GM12878 (cell line): ENCODE measurements around the gene GP9.

Experiments
- CEBPB ChIP-seq, 2 experiments: fragments of 150-350 bp in 1 of 2; IDR thresholded peaks; 2 replicates each; pipeline ENCODE4 v1.6.1; 2012 to 2014; ENCODE audit warnings: low read depth in 2 of 2, low read length in 2 of 2, borderline replicate concordance in 1 of 2, inconsistent platforms in 1 of 2
- POLR2A ChIP-seq: IDR thresholded peaks from 2 replicates; pipeline ENCODE4 v1.6.1; 2011; ENCODE audit warnings: low read depth, mild to moderate bottlenecking, low read length
- RAD21 ChIP-seq: IDR thresholded peaks from 2 replicates; pipeline ENCODE4 v1.6.1; 2011; ENCODE audit warnings: mild to moderate bottlenecking, low read depth, low read length, moderate library complexity; ENCODE audit not compliant: insufficient read depth
- TBL1XR1 ChIP-seq: IDR thresholded peaks from 2 replicates; pipeline ENCODE4 v1.6.1; 2012; ENCODE audit warnings: low read depth, low read length, improper control_type of control experiment
- YY1 ChIP-seq: IDR thresholded peaks from 2 replicates; pipeline ENCODE4 v1.6.1; 2011; ENCODE audit warnings: low read depth, mild to moderate bottlenecking, low read length
- ZBTB33 ChIP-seq: fragments of 450-650 bp; IDR thresholded peaks from 2 replicates; pipeline ENCODE4 v1.6.1; 2017; ENCODE audit warnings: mild to moderate bottlenecking
- TF ChIP-seq, protein P1 (sequence below): fragments of 450-650 bp; IDR thresholded peaks from 2 replicates; pipeline ENCODE4 v1.6.1; 2017; ENCODE audit warnings: mild to moderate bottlenecking, moderate library complexity
- TF ChIP-seq, protein P2 (sequence below), 3 experiments: IDR thresholded peaks in 2 of 3; conservative IDR thresholded peaks in 1 of 3; 2 replicates each; pipeline ENCODE4 v1.5.1; 2011; ENCODE audit warnings: low read depth in 3 of 3, low read length in 3 of 3, mild to moderate bottlenecking in 3 of 3, control low read depth in 2 of 3, moderate library complexity in 2 of 3, inconsistent platforms in 1 of 3, mixed read lengths in 1 of 3; ENCODE audit not compliant: control insufficient read depth in 2 of 3, insufficient read depth in 1 of 3; ENCODE audit errors: extremely low read depth in 1 of 3
- TF ChIP-seq, protein P3 (sequence below): IDR thresholded peaks from 2 replicates; pipeline ENCODE4 v1.6.1; 2011; ENCODE audit warnings: low read depth, low read length, improper control_type of control experiment, borderline replicate concordance

DNA sequence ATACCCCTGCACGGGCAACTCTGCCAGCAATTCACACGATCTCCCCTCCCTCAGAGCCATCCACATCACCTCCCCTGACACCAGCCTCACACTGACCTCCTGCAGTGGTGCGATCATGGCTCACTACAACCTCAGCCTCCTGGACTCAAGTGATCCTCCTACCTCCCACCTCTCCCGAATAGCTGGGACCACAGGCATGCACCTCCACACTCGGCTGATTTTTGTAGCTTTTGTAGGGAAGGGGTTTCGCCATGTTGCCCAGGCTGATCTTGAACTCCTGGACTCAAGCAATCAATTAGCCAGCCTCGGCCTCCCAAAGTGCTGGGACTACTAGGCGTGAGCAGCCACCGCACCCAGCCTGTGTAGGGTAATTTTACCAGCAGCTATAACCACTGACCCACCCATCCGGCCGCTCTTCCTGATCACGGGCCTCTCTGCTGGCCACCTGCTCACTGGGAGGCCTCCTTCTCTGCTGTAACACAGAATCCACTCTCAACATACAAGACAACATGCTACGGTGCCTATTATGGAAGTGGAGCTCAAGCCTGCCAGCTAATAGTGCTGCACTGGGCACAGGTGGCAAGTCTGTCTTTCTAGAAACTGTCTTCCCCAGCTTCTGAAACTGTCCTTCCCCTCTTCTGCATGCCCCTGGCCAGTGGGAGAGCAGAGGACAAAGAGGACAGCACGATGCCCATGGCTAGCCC, 4.6 kb downstream of the GP9 start:
- TF ChIP-seq YY1 (no peak), RAD21 (no peak), CEBPB (IDR thresholded peaks at IDR 0.05; ENCODE audit: borderline replicate concordance in 1 of 2, low read depth in 2 of 2, low read length in 2 of 2) (no peak), POLR2A (no peak), ZBTB33 (no peak), TBL1XR1 (no peak)
- TF ChIP-seq, protein P1, sequence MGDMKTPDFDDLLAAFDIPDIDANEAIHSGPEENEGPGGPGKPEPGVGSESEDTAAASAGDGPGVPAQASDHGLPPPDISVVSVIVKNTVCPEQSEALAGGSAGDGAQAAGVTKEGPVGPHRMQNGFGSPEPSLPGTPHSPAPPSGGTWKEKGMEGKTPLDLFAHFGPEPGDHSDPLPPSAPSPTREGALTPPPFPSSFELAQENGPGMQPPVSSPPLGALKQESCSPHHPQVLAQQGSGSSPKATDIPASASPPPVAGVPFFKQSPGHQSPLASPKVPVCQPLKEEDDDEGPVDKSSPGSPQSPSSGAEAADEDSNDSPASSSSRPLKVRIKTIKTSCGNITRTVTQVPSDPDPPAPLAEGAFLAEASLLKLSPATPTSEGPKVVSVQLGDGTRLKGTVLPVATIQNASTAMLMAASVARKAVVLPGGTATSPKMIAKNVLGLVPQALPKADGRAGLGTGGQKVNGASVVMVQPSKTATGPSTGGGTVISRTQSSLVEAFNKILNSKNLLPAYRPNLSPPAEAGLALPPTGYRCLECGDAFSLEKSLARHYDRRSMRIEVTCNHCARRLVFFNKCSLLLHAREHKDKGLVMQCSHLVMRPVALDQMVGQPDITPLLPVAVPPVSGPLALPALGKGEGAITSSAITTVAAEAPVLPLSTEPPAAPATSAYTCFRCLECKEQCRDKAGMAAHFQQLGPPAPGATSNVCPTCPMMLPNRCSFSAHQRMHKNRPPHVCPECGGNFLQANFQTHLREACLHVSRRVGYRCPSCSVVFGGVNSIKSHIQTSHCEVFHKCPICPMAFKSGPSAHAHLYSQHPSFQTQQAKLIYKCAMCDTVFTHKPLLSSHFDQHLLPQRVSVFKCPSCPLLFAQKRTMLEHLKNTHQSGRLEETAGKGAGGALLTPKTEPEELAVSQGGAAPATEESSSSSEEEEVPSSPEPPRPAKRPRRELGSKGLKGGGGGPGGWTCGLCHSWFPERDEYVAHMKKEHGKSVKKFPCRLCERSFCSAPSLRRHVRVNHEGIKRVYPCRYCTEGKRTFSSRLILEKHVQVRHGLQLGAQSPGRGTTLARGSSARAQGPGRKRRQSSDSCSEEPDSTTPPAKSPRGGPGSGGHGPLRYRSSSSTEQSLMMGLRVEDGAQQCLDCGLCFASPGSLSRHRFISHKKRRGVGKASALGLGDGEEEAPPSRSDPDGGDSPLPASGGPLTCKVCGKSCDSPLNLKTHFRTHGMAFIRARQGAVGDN = no peak
- TF ChIP-seq, protein P2, sequence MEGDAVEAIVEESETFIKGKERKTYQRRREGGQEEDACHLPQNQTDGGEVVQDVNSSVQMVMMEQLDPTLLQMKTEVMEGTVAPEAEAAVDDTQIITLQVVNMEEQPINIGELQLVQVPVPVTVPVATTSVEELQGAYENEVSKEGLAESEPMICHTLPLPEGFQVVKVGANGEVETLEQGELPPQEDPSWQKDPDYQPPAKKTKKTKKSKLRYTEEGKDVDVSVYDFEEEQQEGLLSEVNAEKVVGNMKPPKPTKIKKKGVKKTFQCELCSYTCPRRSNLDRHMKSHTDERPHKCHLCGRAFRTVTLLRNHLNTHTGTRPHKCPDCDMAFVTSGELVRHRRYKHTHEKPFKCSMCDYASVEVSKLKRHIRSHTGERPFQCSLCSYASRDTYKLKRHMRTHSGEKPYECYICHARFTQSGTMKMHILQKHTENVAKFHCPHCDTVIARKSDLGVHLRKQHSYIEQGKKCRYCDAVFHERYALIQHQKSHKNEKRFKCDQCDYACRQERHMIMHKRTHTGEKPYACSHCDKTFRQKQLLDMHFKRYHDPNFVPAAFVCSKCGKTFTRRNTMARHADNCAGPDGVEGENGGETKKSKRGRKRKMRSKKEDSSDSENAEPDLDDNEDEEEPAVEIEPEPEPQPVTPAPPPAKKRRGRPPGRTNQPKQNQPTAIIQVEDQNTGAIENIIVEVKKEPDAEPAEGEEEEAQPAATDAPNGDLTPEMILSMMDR (IDR thresholded peaks at IDR 0.05 in 2 of 3, conservative IDR thresholded peaks at IDR 0.05 in 1 of 3; ENCODE audit: control insufficient read depth in 2 of 3, extremely low read depth in 1 of 3, insufficient read depth in 1 of 3, low read depth in 3 of 3, low read length in 3 of 3) = no peak
- TF ChIP-seq, protein P3, sequence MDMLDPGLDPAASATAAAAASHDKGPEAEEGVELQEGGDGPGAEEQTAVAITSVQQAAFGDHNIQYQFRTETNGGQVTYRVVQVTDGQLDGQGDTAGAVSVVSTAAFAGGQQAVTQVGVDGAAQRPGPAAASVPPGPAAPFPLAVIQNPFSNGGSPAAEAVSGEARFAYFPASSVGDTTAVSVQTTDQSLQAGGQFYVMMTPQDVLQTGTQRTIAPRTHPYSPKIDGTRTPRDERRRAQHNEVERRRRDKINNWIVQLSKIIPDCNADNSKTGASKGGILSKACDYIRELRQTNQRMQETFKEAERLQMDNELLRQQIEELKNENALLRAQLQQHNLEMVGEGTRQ = no peak
